D341Med (cell line): ENCODE data around the gene SHKBP1.
"Not testable (repeated sequence)": the region's sequence is repeated elsewhere in the genome, so short reads cannot be mapped to it uniquely, and the experiment has no call there.

Experiments used
- DNase-seq: peaks from one replicate; pipeline ENCODE4 v3.0.0; 2012; ENCODE audit warnings: low spot score

Gene SHKBP1, protein sequence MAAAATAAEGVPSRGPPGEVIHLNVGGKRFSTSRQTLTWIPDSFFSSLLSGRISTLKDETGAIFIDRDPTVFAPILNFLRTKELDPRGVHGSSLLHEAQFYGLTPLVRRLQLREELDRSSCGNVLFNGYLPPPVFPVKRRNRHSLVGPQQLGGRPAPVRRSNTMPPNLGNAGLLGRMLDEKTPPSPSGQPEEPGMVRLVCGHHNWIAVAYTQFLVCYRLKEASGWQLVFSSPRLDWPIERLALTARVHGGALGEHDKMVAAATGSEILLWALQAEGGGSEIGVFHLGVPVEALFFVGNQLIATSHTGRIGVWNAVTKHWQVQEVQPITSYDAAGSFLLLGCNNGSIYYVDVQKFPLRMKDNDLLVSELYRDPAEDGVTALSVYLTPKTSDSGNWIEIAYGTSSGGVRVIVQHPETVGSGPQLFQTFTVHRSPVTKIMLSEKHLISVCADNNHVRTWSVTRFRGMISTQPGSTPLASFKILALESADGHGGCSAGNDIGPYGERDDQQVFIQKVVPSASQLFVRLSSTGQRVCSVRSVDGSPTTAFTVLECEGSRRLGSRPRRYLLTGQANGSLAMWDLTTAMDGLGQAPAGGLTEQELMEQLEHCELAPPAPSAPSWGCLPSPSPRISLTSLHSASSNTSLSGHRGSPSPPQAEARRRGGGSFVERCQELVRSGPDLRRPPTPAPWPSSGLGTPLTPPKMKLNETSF

DNA sequence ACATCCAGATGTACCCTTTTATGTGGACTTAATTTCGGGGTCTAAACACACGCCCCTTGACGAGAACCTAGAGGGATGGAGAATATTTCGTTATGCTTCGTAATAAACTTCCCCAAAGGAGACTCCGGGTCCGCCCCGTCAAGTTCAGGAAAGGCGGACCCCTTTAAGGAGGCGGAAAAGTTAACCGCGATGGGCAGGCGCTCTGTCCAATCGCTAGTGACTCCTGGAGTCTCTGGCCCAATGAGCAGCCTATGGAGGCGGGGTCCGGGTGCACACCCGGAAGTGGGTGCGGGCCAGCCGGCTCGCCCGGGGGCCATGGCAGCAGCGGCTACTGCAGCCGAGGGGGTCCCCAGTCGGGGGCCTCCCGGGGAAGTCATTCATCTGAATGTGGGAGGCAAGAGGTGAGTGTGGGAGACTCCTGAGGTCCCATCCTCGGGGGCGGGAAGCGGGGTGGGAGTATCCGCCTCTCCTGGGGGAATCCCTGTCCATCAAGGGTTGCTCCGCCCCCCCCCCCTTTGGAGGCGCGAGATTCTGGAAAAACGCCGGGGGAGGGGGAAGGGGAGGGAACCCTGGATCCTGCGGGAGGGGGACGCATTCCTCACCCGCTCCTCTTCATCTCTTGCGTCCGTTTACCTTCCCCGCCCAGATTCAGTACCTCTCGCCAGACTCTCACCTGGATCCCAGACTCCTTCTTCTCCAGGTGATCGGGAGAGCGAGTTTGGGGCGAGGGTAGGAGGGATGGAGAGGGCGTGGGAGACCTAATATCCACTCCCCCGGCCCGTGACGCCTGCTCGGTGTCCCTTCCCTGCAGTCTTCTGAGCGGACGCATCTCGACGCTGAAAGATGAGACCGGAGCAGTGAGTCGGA is at the start of gene SHKBP1:
SHKBP1 (plus strand) TSS at position 289 of the 867 bp plus-strand sequence; CDS start at position 316, 27 bp downstream.
- DNase-seq, result peak; percentile 98

GRCh38 chr19:40528078-40528477 is 48.6 kb upstream of the SHKBP1 start:
- DNase-seq, result no peak

DNA sequence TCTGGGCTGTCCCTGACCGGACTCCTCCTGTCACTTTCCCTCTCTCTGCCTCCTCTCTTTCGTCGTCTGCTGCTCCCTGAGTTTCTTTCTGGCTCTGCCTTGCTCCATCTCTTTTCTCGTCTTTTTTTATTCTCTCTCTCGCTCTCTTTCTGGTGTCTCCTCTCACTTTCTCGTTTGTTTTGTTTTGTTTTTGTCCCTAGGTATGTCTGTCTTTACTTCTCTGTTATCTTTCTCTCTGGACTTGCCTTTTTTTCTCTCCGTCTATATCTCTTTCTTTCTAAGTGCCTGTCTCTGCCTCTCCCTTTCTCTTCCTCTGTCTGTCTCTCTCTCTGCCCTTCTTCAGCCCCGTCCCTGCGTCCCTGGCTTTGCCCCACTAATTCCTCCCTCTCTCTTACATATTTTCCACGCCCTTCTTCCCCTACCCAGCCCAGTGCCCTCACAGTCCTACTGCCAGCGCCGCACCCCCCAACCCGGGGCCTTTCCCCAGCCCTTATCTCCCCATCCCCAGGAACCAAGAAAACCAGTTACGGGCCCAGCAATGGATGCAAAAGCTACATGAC is 48.1 kb upstream of the SHKBP1 start:
- no peak for DNase-seq

DNA sequence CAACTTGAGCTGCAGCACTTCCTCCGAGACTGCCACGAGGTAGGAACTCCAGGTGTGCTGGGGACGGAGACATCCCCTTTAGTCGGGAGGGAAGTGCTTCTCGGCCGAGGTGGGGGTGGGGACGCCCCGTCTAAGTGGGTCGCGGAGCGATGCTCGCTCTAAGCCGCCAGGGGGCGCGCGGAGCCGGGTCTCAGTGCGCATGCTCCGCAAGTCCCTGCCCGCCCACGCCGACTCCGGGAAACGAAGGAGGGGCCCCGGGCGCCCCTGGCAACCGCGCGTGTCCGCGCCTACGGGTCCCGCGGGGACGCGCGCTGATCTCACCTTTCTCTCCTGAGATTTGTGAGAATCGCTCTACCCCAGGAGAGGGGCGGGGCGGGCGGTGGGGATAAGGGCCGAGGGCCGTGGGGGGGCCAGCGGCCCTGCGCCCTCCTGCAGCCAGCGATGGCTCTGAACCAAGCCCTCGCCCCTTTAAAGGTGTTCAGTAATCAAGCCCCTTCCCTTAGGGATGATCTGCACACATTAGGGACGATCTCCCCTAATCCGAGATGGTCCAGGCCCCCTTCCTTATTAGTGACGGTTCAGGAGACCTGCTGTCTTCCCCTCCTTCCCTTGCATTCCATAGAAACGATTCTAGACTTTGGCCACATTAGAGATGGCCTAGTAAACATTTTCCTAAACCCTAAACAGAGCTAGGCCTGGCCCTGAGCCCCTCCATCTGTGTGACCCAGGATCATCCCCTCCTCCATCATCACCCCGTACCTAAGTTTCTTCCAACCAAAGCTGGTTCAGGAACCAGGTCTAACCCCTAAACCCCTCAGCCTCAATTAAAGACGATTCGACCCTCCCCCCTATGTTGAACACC is 47.3 kb upstream of the SHKBP1 start:
- DNase-seq, result peak; percentile 99

- peak; percentile 89 for DNase-seq
These were observed 46.4 kb upstream of the SHKBP1 start for GRCh38 chr19:40530091-40530901.

GRCh38 chr19:40533508-40533907 is 43.2 kb upstream of the SHKBP1 start:
- DNase-seq, result no peak

DNA sequence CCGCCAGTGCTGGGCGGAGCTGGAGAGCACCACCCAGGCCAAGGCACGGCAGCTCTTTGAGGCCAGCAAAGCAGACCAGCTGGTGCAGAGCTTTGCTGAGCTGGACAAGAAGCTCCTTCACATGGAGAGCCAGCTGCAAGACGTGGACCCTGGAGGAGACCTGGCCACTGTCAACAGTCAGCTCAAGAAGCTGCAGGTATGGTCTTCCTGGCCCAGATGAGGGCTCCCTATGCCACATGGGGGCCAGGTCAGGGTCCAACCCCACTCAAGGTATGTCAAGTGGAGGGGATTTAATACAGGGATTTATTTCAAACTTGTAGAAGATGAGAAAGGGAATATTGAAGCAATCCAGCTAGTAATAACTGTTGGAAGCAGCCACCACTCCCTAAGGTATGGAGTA is 42.5 kb upstream of the SHKBP1 start:
- DNase-seq, result no peak

GRCh38 chr19:40539070-40539469 is 37.6 kb upstream of the SHKBP1 start:
- DNase-seq, result no peak

DNA sequence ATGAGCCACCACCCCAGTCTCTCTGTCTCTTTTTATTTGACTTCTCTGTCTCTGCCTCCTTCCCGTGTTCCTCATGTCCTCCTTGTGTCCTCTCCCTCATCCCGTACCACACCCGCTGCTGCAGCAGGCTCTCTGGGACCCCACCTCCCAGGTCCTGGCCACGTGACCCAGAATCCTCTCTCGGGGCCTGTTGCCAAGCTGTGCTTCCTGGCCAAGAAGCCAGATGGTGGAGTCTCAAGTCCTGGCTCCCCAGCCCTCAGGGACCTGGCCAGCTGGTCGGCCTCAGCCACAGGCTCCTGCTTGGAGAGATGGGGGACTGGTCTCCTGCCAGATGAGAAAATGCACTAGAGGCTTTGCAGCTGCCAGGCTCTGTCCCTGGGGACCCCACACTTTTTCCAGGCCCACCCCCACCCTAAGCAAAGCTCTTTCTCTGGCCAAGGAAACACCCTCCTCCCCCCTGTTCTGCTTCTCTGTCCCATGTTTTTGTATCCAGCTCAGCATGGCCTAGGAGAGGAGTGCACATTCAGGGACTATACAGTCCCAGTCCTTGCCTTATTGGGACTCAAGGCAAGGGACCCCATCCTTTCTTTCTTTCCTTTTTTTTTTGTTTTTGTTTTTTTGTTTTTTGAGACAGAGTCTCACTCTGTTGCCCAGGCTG is 34.3 kb upstream of the SHKBP1 start:
- peak; percentile 90 for DNase-seq

- DNase-seq, result no peak
These were observed 33.6 kb upstream of the SHKBP1 start for GRCh38 chr19:40543029-40543597.

DNA sequence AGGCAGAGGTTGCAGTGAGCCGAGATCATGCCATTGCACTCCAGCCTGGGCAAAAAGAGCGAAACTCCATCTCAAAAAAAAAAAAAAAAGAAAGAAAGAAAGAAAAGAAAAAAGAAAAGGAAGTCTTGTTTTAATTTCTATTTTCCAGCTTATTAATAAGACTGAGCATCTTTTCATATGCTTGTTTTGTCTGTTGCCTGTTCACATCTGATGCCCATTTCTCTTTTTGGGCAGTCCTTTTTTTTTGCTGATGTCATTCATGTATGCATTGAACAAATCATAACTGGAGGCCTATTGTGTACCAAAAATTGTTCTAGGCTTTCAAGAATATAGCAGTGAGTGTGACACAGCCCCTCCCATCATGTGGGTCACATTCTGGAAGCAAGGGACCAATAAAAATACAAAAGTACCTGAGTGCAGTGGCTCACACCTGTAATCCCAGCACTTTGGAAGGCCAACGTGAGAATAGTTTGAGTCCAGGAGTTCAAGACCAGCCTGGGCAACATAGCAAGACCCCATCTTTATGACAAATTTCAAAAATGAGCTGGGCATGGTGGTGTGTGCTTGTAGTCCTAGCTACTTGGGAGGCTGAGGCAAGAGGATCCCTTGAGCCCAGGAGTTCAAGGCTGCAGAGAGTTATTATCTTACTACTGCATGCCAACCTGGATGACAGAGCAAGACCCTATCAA is 30.4 kb upstream of the SHKBP1 start:
- DNase-seq, result not testable (repeated sequence)

- DNase-seq, result not testable (repeated sequence)
These were observed 29.5 kb upstream of the SHKBP1 start for GRCh38 chr19:40547190-40547589.

GRCh38 chr19:40547836-40548235 is 28.8 kb upstream of the SHKBP1 start:
- DNase-seq, result peak; percentile 4

DNA sequence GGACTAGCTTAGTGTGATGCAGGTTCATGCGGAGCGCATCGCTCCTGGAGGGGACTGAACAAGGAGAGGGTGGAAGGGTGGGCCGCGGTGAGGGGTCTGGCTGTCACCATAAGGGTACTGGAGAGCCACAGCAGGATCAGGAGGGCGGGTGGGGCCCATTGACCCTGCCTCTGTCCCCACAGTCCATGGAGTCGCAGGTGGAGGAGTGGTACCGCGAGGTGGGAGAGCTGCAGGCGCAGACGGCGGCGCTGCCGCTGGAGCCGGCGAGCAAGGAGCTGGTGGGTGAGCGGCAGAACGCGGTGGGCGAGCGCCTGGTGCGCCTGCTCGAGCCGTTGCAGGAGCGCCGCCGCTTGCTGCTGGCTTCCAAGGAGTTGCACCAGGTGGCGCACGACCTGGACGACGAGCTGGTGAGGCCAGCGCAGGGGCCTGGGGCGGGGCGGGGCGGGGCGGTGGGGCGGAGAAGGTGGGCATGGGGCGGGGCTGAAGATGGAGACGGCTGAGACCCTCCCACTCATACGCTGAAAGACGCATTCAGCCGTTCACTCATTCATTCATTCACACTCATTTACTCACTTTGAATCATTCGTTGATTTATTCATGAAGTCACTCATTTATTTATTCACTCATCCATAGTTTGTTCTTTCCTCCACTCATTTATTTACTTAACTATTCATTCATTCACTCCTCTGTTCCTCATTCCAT is 27.5 kb upstream of the SHKBP1 start:
- peak; percentile 92 for DNase-seq

GRCh38 chr19:40550951-40551350 is 25.7 kb upstream of the SHKBP1 start:
- DNase-seq, result peak; percentile 28

DNA sequence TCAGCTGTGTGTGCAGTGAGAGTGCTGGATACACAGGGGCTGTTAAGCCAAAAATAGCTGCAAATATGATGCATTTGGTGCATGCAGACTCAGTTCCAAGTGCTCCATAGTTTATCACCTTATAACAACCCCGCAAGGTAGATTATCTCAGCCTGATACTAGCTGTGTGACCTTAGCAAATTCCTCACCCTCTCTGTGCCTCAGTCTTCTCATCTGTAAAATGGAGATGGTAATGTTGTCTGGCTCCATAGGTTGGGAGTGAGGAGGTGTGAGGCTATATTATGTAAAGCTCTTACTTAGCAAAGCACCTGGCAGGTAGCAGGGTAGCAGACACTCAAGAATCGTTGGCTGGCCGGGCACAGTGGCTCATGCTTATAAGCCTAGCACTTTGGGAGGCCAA is 23.8 kb upstream of the SHKBP1 start:
- no peak for DNase-seq

DNA sequence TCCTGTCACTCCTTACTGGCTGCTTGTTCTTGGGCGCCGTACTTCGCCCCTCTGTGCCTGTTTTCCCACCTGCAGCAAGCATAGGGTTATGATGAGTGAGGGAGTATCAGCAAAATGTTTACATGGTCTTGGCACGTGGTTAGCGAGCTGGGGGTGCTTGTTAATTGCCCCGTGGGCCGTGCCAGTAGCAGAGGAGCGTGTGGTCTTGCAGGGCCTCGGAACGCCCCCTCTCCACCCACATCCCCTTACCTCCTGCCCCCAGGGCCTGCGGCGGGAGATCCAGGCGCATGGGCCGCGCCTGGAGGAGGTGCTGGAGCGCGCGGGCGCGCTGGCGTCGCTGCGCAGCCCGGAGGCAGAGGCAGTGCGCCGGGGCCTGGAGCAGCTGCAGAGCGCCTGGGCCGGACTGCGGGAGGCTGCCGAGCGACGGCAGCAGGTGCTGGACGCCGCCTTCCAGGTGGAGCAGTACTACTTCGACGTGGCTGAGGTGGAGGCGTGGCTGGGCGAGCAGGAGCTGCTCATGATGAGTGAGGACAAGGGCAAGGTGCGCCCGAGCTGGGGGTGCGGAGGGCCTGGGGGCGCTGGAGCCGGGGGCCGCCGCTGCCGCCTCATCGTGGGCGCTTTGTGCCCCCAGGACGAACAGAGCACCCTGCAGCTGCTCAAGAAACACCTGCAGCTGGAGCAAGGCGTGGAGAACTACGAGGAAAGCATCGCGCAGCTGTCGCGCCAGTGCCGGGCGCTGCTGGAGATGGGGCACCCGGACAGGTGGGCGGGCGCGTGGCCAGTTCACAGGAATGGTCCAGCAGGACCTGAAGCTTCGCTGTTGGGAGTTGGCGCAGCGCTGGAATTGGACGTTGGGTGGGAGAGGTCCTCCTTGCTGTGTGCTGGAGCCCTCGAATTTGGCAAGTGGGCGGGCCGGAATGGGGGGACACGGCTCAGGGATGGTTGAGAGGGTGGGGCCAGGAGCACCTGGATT is 22.5 kb upstream of the SHKBP1 start:
- peak; percentile 32 for DNase-seq
